Stimulated activated CD8-positive, alpha-beta memory T cell treated with anti-CD3 and anti-CD28 coated beads, Interleukin-12 subunit alpha, Interleukin-12 subunit beta, amount 100 ng/mL, for 1 hour (primary cell): ENCODE results near the gene NMU.
"Not testable (repeated sequence)": the region's sequence is repeated elsewhere in the genome, so short reads cannot be mapped to it uniquely, and the experiment has no call there.

Experiments
- DNase-seq: peaks from one replicate; pipeline ENCODE4 v3.0.0-alpha.2; 2020; ENCODE audit warnings: low read depth

The NMU gene

GRCh38 chr4:55635741-55636655 is at the start of gene NMU:
NMU (minus strand) TSS chr4:55636298; CDS start chr4:55636192, 106 bp downstream.
- no peak for DNase-seq

- DNase-seq, result no peak
Observed at GRCh38 chr4:55684276-55684675, 48.2 kb upstream of the NMU start.

GRCh38 chr4:55682797-55683196 is 46.7 kb upstream of the NMU start:
- DNase-seq, result not testable (repeated sequence)

GRCh38 chr4:55682295-55682694 is 46.2 kb upstream of the NMU start:
- DNase-seq, result no peak

GRCh38 chr4:55681430-55681829 is 45.3 kb upstream of the NMU start:
- DNase-seq, result no peak

- DNase-seq, result no peak
Observed at GRCh38 chr4:55675196-55675793, 39.2 kb upstream of the NMU start.

GRCh38 chr4:55673424-55673823 is 37.3 kb upstream of the NMU start:
- no peak for DNase-seq

GRCh38 chr4:55671667-55672066 is 35.6 kb upstream of the NMU start:
- DNase-seq, result no peak

- no peak for DNase-seq
Observed at GRCh38 chr4:55670695-55671094, 34.6 kb upstream of the NMU start.

GRCh38 chr4:55668449-55668848 is 32.4 kb upstream of the NMU start:
- DNase-seq, result no peak

GRCh38 chr4:55666535-55666934 is 30.4 kb upstream of the NMU start:
- no peak for DNase-seq

- DNase-seq, result no peak
Observed at GRCh38 chr4:55663145-55663544, 27.0 kb upstream of the NMU start.

GRCh38 chr4:55661398-55662056 is 25.4 kb upstream of the NMU start:
- no peak for DNase-seq

GRCh38 chr4:55658657-55659056 is 22.6 kb upstream of the NMU start:
- no peak for DNase-seq

- no peak for DNase-seq
Observed at GRCh38 chr4:55654131-55654530, 18.0 kb upstream of the NMU start.

GRCh38 chr4:55650483-55650882 is 14.4 kb upstream of the NMU start:
- no peak for DNase-seq

GRCh38 chr4:55637272-55637820 is 1.2 kb upstream of the NMU start:
- DNase-seq, result no peak

GRCh38 chr4:55636656-55636999 is 530 bp upstream of the NMU start:
- DNase-seq, result no peak

- DNase-seq, result no peak
Observed at GRCh38 chr4:55635282-55635681, 816 bp downstream of the NMU start.

GRCh38 chr4:55634417-55635128 is 1.5 kb downstream of the NMU start:
- no peak for DNase-seq

GRCh38 chr4:55633903-55634302 is 2.2 kb downstream of the NMU start:
- no peak for DNase-seq

GRCh38 chr4:55625835-55626234 is 10.3 kb downstream of the NMU start:
- no peak for DNase-seq
